ENCODE data around the gene SLC46A1.

- TF ChIP-seq CTCF (IDR thresholded peaks at IDR 0.05) (no peak), EZH2 (IDR thresholded peaks at IDR 0.05; ENCODE audit: borderline replicate concordance, insufficient read depth, low read depth, low read length, poor library complexity, severe bottlenecking) (no peak)
Measured at GRCh38 chr17:28396635-28397239, 9.3 kb downstream of the SLC46A1 start.
